DOHH2 (cell line): ENCODE data around the gene SELENOS.

Experiments used
- H3F3A ChIP-seq: fragments of 200-600 bp; sonication (generic), shearing (Covaris generic); 2 replicates; pipeline ENCODE4 v1.6.0; 2016; ENCODE audit warnings: antibody characterized with exemption, mild to moderate bottlenecking; ENCODE audit not compliant: control insufficient read depth, insufficient read depth
- H3K27ac ChIP-seq: fragments of 200-600 bp; sonication (generic); 2 replicates; pipeline ENCODE4 v1.5.1; 2014; ENCODE audit warnings: low read depth, mild to moderate bottlenecking, low read length, moderate library complexity
- H3K27me3 ChIP-seq: fragments of 200-600 bp; sonication (generic); 2 replicates; pipeline ENCODE4 v1.6.1; 2014; ENCODE audit warnings: mild to moderate bottlenecking, low read length, mixed read lengths; ENCODE audit not compliant: control insufficient read depth
- H3K36me3 ChIP-seq: fragments of 200-600 bp; sonication (generic); 2 replicates; pipeline ENCODE4 v1.6.1; 2014; ENCODE audit warnings: mild to moderate bottlenecking, low read length, moderate library complexity, mixed read lengths; ENCODE audit not compliant: control insufficient read depth
- H3K4me1 ChIP-seq: fragments of 200-600 bp; sonication (generic); 2 replicates; pipeline ENCODE4 v1.6.1; 2014; ENCODE audit warnings: mild to moderate bottlenecking, low read length, mixed read lengths; ENCODE audit not compliant: control insufficient read depth
- H3K4me2 ChIP-seq: fragments of 200-600 bp; sonication (generic); 2 replicates; pipeline ENCODE4 v1.6.0; 2014; ENCODE audit warnings: mild to moderate bottlenecking, low read length, moderate library complexity
- H3K4me3 ChIP-seq: fragments of 200-600 bp; sonication (generic); 2 replicates; pipeline ENCODE4 v1.5.1; 2014; ENCODE audit warnings: mild to moderate bottlenecking, low read length, mixed read lengths
- H3K79me2 ChIP-seq: fragments of 200-600 bp; sonication (generic); 2 replicates; pipeline ENCODE4 v1.6.1; 2014; ENCODE audit warnings: mild to moderate bottlenecking, low read length, mixed read lengths; ENCODE audit not compliant: control insufficient read depth
- H3K9me2 ChIP-seq: fragments of 200-600 bp; sonication (generic); replicated peaks from 2 replicates; pipeline ENCODE4 v1.6.1; 2014; ENCODE audit warnings: mild to moderate bottlenecking, low read length, mixed read lengths; ENCODE audit not compliant: control insufficient read depth
- H3K9me3 ChIP-seq: fragments of 200-600 bp; sonication (generic); 2 replicates; pipeline ENCODE4 v1.6.1; 2014; ENCODE audit warnings: antibody characterized with exemption, low read length, mixed read lengths; ENCODE audit not compliant: control insufficient read depth, insufficient read depth
- H4K20me1 ChIP-seq: fragments of 200-600 bp; sonication (generic); 2 replicates; pipeline ENCODE4 v1.6.0; 2014; ENCODE audit warnings: low read depth, mild to moderate bottlenecking, antibody characterized with exemption, low read length, moderate library complexity; ENCODE audit not compliant: control insufficient read depth, insufficient read depth
- EZH2phosphoT487 ChIP-seq: fragments of 200-600 bp; sonication (generic); IDR thresholded peaks from 2 replicates; pipeline ENCODE4 v1.6.1; 2017; ENCODE audit warnings: borderline replicate concordance, mild to moderate bottlenecking, antibody characterized with exemption, low read length, moderate library complexity, mixed read lengths
- TF ChIP-seq, protein P1 (sequence below): fragments of 200-600 bp; sonication (generic); IDR thresholded peaks from one replicate; pipeline ENCODE4 v1.5.1; 2014; ENCODE audit warnings: antibody characterized with exemption, mild to moderate bottlenecking, low read depth, low read length; ENCODE audit not compliant: poor library complexity, severe bottlenecking

Gene SELENOS

DNA sequence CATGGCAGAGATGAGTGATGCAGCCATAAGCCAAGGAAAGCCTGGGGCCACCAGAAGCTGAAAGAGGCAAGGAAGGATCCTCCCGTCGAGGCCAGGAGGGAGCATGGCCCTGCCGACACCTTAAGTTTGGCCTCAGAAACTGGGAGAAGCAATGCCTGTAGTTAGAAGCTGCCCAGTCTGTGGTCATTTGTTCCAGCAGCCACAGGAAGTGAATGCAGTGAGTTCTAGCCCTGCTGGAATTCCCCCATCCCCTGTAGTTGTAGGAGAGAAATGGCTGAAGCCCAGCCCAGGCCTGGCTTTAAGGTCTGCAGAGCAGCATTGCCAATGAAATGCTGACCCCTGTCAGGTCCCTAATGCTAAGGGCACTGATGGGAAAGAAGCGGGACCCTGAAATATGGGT is 13.3 kb downstream of the SELENOS start:
- no peak for TF ChIP-seq EZH2phosphoT487
- TF ChIP-seq, protein P1, sequence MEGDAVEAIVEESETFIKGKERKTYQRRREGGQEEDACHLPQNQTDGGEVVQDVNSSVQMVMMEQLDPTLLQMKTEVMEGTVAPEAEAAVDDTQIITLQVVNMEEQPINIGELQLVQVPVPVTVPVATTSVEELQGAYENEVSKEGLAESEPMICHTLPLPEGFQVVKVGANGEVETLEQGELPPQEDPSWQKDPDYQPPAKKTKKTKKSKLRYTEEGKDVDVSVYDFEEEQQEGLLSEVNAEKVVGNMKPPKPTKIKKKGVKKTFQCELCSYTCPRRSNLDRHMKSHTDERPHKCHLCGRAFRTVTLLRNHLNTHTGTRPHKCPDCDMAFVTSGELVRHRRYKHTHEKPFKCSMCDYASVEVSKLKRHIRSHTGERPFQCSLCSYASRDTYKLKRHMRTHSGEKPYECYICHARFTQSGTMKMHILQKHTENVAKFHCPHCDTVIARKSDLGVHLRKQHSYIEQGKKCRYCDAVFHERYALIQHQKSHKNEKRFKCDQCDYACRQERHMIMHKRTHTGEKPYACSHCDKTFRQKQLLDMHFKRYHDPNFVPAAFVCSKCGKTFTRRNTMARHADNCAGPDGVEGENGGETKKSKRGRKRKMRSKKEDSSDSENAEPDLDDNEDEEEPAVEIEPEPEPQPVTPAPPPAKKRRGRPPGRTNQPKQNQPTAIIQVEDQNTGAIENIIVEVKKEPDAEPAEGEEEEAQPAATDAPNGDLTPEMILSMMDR, result no peak
- H3F3A ChIP-seq, result no peaks in the 10 kb centered on the region
- H3K36me3 ChIP-seq, result no peaks in the 10 kb centered on the region
- H3K4me2 ChIP-seq, result no peak overlapping the region
- no peaks in the 10 kb centered on the region for H3K9me3 ChIP-seq
- peaks cover 19% of the 10 kb centered on the region for H3K27me3 ChIP-seq
- no peaks in the 10 kb centered on the region for H4K20me1 ChIP-seq
- no peaks in the 10 kb centered on the region for H3K4me1 ChIP-seq
- no peak overlapping the region for H3K27ac ChIP-seq
- no peaks in the 10 kb centered on the region for H3K79me2 ChIP-seq
- H3K9me2 ChIP-seq, result no peaks in the 10 kb centered on the region
- no peak overlapping the region for H3K4me3 ChIP-seq

DNA sequence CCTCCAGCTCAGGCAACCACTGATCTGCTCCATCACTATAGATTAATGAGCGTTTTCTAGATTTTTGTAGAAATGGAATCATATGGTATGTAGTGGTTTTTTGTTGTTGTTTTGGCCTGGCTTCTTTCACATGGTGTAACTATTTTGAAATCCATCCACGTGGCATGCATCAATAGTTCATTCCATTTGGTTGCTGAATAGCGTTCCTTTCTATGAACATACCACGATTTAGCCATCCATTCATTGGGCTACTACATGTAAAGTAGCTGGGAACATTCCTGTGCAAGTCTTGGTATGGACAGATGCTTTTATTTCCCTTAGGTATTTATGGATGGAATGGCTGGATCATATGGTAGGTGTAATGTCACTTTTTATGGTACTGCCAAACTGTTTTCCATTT is 14.7 kb downstream of the SELENOS start:
- Histone ChIP-seq H3K4me1 (no peaks in the 10 kb centered on the region), H3K9me3 (no peaks in the 10 kb centered on the region), H3K27ac (no peak overlapping the region), H3F3A (no peaks in the 10 kb centered on the region), H3K36me3 (no peaks in the 10 kb centered on the region), H3K79me2 (no peaks in the 10 kb centered on the region), H4K20me1 (no peaks in the 10 kb centered on the region), H3K4me3 (no peak overlapping the region), H3K27me3 (peaks cover 22% of the 10 kb centered on the region), H3K4me2 (no peak overlapping the region), H3K9me2 (no peaks in the 10 kb centered on the region)
- no peak for TF ChIP-seq EZH2phosphoT487
- TF ChIP-seq, protein P1, result no peak

DNA sequence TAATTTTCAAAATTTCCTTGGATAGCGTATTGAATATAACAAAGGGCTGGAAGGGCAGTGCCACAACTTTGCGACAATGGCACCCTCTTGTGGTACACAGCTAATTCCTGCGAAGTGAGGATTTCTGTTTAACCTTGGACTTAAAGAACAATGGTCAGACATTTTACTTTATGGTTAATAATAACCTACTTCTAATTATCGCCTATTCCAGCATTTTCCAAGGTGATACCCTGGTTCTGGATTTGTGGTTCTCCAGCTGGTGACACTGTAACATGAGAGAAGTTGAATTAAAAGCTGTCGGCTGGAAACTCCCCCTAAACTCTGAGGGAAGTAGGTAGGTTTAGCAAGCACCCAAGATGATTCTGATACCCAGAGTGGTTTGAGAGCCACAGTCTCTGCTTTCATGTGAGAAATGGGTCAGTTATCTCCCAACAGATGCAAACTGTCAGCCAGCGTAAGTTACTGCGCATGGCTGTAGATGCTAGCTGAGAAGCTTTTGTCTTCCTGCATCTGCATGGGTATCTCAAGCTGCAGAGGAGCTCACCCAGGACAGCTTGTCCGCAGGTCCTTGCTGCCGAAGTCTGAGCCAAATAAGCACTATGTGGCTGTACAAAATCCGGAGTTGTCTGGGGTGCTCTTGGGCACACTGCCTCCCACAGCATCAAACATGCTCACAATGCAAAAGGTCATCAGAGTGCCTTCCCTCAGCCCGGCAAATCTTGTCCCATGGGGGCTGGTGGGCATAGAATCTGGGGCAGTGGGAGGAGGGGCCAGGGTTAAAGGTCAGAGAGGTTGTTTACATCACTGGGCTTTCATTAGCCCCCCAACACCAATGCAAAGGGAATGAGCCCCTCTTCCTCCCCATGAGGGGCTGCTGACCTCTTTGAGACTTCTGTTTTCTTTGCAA is 18.8 kb downstream of the SELENOS start:
- Histone ChIP-seq H3K79me2 (no peaks in the 10 kb centered on the region), H4K20me1 (no peaks in the 10 kb centered on the region), H3K4me1 (no peaks in the 10 kb centered on the region), H3K27ac (no peak overlapping the region), H3K4me3 (no peak overlapping the region), H3K27me3 (peaks cover 31% of the 10 kb centered on the region), H3K9me2 (no peaks in the 10 kb centered on the region), H3F3A (no peaks in the 10 kb centered on the region), H3K9me3 (no peaks in the 10 kb centered on the region), H3K36me3 (no peaks in the 10 kb centered on the region), H3K4me2 (no peak overlapping the region)
- TF ChIP-seq EZH2phosphoT487, result no peak
- TF ChIP-seq, protein P1, result peak; percentile 90
